Panc1 (cell line): ENCODE measurements around the gene FAM131A.

Experiments
- TCF7L2 ChIP-seq: IDR thresholded peaks from 2 replicates; pipeline ENCODE4 v1.6.1; 2011; ENCODE audit warnings: mild to moderate bottlenecking, low read depth, low read length, inconsistent platforms
- TF ChIP-seq, protein P1 (sequence below): fragments of 450-650 bp; IDR thresholded peaks from 2 replicates; pipeline ENCODE4 v1.5.1; 2017; ENCODE audit warnings: mild to moderate bottlenecking

DNA sequence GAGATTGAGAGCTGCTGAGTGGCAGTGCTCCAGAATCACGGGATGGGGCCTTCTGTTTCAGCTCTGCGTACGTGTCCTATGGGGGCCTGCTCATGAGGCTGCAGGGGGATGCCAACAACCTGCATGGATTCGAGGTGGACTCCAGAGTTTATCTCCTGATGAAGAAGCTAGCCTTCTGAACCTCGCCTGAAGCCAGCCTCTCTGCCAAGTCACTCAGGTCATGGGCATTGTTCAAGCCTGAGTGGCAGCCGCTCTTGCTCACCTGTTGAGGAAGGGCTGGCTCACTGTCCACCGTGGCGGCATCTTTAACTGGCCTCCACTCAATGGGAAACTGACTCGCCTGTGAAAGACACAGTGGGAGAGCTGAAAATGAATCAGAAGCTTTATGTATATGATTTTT is 30.7 kb downstream of the FAM131A start:
- TF ChIP-seq, protein P1, sequence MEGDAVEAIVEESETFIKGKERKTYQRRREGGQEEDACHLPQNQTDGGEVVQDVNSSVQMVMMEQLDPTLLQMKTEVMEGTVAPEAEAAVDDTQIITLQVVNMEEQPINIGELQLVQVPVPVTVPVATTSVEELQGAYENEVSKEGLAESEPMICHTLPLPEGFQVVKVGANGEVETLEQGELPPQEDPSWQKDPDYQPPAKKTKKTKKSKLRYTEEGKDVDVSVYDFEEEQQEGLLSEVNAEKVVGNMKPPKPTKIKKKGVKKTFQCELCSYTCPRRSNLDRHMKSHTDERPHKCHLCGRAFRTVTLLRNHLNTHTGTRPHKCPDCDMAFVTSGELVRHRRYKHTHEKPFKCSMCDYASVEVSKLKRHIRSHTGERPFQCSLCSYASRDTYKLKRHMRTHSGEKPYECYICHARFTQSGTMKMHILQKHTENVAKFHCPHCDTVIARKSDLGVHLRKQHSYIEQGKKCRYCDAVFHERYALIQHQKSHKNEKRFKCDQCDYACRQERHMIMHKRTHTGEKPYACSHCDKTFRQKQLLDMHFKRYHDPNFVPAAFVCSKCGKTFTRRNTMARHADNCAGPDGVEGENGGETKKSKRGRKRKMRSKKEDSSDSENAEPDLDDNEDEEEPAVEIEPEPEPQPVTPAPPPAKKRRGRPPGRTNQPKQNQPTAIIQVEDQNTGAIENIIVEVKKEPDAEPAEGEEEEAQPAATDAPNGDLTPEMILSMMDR: no peak
- no peak for TF ChIP-seq TCF7L2
